ENCODE data around the gene SYCN. TPM values are rescaled to one million over a fixed set of nuclear protein-coding genes. Genes with fewer than 3 reads are reported as not detected.

The SYCN gene
- total RNA-seq, 6 experiments from 2014 or later: not detected

DNA sequence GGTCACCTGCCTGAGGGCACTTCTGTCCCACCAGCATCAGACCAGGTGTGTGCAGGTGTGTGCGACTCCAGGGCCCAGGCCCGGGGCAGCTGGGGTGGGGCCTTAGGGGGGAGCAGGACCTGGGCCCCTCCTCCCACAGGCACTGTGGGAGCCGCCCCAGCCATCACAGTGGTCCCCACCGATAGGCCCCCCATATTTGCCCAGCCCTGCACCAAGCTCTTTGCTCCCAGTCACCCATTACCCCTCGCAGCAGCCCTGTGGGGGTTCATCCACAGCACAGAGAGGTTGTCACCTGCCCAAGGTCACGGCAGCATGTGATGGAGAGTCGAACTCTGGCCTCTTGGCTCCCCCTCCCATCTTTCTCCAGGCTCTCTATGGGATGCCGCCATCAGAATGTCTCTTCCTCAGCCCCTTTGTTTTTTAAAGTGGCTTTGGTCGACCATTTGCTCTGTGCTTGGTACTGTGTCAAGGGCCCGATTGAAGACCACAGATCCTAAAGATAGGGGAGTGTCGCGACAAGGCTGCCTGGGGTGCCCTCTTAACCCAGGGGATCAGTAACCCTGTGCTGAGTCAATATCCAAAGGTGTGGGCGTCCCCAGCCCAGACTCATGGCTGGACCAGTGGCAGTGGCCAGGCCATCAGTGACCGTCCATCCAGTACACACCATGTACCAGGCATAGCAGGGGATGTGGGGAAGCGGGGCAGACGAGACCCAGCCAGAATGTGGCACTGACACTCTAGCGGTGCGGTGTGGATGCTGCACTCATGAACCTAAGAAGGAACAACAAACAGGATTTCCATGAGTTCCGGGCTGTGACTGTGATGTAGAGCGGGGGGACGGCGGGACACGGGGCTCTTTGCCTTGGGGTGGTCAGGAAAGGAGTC is 35.6 kb downstream of the SYCN start:
- DNase-seq: no peak
- Mint-ChIP-seq H3K4me3 (no peak overlapping the region), H3K9me3 (no peaks in the 10 kb centered on the region), H3K4me1 (ENCODE audit: low read depth) (no peaks in the 10 kb centered on the region), H3K27ac (no peak overlapping the region), H3K27me3 (ENCODE audit: insufficient read depth) (no peaks in the 10 kb centered on the region; the same call in 1 of the 2 replicates), H3K36me3 (ENCODE audit: low read depth) (no peaks in the 10 kb centered on the region; the same call in 1 of the 2 replicates)
- TF ChIP-seq, protein P1, sequence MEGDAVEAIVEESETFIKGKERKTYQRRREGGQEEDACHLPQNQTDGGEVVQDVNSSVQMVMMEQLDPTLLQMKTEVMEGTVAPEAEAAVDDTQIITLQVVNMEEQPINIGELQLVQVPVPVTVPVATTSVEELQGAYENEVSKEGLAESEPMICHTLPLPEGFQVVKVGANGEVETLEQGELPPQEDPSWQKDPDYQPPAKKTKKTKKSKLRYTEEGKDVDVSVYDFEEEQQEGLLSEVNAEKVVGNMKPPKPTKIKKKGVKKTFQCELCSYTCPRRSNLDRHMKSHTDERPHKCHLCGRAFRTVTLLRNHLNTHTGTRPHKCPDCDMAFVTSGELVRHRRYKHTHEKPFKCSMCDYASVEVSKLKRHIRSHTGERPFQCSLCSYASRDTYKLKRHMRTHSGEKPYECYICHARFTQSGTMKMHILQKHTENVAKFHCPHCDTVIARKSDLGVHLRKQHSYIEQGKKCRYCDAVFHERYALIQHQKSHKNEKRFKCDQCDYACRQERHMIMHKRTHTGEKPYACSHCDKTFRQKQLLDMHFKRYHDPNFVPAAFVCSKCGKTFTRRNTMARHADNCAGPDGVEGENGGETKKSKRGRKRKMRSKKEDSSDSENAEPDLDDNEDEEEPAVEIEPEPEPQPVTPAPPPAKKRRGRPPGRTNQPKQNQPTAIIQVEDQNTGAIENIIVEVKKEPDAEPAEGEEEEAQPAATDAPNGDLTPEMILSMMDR (IDR thresholded peaks at IDR 0.05): no peak

DNA sequence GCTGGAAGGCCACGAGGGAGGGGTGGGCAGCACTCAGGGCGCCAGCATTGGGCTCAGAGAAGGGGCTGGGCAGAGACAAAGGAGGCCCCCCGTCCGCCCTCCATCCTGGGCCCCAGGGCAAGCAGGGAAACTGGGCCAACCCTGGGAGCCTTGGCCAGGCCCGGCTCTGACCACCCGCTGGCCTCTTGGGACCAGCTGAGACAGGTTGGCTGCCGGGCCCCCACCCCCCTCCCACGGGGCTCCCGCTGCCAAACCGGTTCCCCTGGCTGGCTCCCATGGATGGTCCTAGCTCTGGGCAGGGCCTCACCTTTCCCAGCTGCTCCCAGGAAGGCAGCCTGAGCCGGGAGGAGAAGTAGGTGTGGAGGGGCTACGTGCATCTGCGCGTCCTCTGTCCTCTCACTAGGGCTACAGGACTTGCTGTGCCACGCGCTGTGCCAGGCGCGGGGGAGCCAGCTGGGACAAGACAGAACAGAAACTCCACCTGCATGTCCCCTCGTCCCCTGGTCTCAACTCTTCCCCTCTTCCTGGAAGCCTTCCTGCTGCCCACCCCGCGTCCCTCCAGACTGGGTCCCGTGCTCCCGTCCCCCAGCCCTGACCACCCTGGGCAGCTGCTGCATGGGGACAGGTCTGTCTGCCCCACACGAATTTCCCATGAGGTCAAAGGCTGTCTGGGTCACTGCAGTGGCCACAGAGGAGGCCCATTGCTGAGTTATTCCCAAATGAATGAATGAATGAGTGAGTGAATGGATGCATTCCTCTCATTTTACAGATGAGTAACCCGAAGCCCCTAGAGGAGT is 36.4 kb downstream of the SYCN start:
- Mint-ChIP-seq H3K27me3 (ENCODE audit: insufficient read depth) (no peaks in the 10 kb centered on the region; the same call in 1 of the 2 replicates), H3K36me3 (ENCODE audit: low read depth) (no peaks in the 10 kb centered on the region; the same call in 1 of the 2 replicates), H3K4me1 (ENCODE audit: low read depth) (no peaks in the 10 kb centered on the region), H3K4me3 (no peak overlapping the region), H3K27ac (no peak overlapping the region; the same call in 1 of the 2 replicates), H3K9me3 (no peaks in the 10 kb centered on the region)
- no peak for DNase-seq
- TF ChIP-seq, protein P1 (IDR thresholded peaks at IDR 0.05): no peak

DNA sequence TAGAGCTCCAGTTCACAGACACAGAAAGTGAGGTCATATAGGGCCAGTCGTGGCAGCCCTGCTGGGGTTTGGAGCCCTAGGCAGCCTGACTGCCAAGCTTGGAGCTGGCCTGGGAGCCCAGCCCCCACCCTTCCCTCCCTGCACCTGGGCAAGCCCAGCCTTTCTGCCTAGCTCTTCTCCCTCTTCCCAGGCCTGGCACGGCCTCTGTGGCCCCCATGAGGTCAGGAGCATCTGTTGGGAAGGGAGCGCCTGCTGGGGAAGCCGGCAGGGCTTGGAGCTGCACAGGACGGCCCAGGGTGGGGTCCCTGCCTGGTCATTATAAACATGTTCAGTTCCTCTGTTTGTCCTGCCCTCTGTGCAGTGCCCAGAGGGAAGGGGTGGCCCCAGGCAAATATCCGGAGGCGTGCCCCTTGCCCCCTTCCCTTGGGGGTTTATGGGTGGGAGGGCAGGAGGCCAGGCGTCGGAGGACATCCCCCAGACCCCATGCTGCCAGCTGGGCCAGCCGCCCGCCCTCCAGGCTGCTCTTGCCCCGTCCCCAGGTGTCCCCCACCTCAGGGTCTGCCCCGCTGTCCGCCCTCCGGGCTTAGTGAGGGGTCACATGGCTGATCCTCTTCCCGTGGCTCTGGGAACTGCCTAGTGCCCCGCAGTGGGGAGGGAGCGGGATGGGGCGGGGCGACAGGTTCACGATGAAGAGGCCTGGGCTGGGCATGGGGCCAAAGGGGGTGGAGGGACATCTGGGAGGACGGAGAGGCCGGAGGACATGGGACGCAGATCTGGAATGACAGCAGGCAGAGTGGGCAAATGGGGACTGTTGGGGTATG is 37.3 kb downstream of the SYCN start:
- Mint-ChIP-seq H3K4me3 (no peak overlapping the region), H3K4me1 (ENCODE audit: low read depth) (no peaks in the 10 kb centered on the region)
- no peak for DNase-seq

DNA sequence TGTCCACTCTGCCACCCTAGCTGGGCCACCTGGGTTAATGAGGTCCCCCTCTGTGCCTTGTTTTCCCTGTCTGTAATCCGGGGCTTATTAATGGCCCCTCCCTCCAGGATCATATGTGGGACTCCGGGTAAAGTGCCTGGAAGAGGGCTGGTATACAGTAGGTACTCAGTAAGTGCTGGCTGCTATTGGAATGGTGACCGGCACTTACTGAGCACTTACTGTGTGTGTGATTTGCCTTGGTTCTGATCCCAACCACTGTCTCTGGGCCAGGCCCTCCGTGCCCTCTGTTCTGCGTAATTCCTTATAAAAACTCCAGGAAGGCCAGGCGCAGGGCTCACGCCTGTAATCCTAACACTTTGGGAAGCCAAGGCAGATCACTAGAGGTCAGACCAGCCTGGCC is 38.2 kb downstream of the SYCN start:
- no peaks in the 10 kb centered on the region for H3K9me3 Mint-ChIP-seq
- TF ChIP-seq, protein P1 (IDR thresholded peaks at IDR 0.05): no peak
- H3K27ac Mint-ChIP-seq: no peak overlapping the region
- peaks cover under 1% of the 10 kb centered on the region; the same call in 1 of the 2 replicates for H3K4me1 Mint-ChIP-seq (ENCODE audit: low read depth)
- no peaks in the 10 kb centered on the region; the same call in 1 of the 2 replicates for H3K36me3 Mint-ChIP-seq (ENCODE audit: low read depth)
- H3K4me3 Mint-ChIP-seq: no peak overlapping the region
- no peaks in the 10 kb centered on the region for H3K27me3 Mint-ChIP-seq (ENCODE audit: insufficient read depth)
- DNase-seq: no peak

More for the DNA sequence above, 37.3 kb downstream of the SYCN start:
- no peak overlapping the region; the same call in 1 of the 2 replicates for H3K27ac Mint-ChIP-seq
- H3K27me3 Mint-ChIP-seq (ENCODE audit: insufficient read depth): no peaks in the 10 kb centered on the region; the same call in 1 of the 2 replicates
- no peaks in the 10 kb centered on the region for H3K9me3 Mint-ChIP-seq
- H3K36me3 Mint-ChIP-seq (ENCODE audit: low read depth): no peaks in the 10 kb centered on the region; the same call in 1 of the 2 replicates
- TF ChIP-seq, protein P1 (IDR thresholded peaks at IDR 0.05): no peak

DNA sequence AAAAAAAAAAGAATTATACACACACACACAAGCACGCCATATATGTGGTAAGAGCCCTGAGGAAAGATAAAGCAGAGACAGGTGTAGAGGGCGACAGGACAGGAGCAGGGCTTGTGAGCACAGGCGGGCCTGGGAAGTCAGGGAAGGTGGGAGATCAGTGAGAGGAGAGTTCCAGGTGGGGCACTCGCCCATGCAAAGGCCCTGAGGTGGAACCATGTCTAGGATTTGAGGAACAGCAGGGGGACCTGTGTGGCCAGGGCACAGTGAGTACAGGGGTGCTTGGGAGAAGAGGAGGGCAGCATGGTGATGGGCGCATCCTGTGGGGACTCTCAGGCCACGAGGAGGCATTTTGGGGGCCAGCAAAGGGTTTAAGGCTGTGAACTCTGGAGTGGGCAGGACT is 39.8 kb downstream of the SYCN start:
- H3K4me3 Mint-ChIP-seq: no peak overlapping the region
- TF ChIP-seq, protein P1 (IDR thresholded peaks at IDR 0.05): no peak
- no peaks in the 10 kb centered on the region for H3K9me3 Mint-ChIP-seq
- H3K27me3 Mint-ChIP-seq (ENCODE audit: insufficient read depth): no peaks in the 10 kb centered on the region
- H3K27ac Mint-ChIP-seq: no peak overlapping the region
- DNase-seq: no peak
- H3K4me1 Mint-ChIP-seq (ENCODE audit: low read depth): peaks cover 9% of the 10 kb centered on the region
- no peaks in the 10 kb centered on the region; the same call in 1 of the 2 replicates for H3K36me3 Mint-ChIP-seq (ENCODE audit: low read depth)

Data from HFFc6 (cell line).